GM10248 (cell line): ENCODE results near the gene MYH7.

ENCODE experiments used
- CTCF ChIA-PET: fragments of 300-600 bp; sonication (Branson Sonifier 250); formaldehyde crosslinking; extraction: SDS; loops from one replicate; lab custom pipeline; 2021; ENCODE audit warnings: antibody characterized with exemption; lab: Yijun Ruan, JAX
- POLR2A ChIA-PET: fragments of 350-650 bp; sonication (Branson Sonifier 250); formaldehyde crosslinking; extraction: SDS; loops from one replicate; lab custom pipeline; 2020; ENCODE audit warnings: antibody characterized with exemption; lab: Yijun Ruan, JAX
- DNase-seq: peaks from one replicate; pipeline ENCODE4 v3.0.0; 2012; ENCODE audit errors: extremely low spot score
- TF ChIP-seq, protein P1 (sequence below): IDR thresholded peaks from 2 replicates; pipeline ENCODE4 v1.5.1; 2012; ENCODE audit warnings: mild to moderate bottlenecking, low read depth; ENCODE audit errors: extremely low read depth, missing control alignments, control extremely low read depth

MYH7 gene

DNA sequence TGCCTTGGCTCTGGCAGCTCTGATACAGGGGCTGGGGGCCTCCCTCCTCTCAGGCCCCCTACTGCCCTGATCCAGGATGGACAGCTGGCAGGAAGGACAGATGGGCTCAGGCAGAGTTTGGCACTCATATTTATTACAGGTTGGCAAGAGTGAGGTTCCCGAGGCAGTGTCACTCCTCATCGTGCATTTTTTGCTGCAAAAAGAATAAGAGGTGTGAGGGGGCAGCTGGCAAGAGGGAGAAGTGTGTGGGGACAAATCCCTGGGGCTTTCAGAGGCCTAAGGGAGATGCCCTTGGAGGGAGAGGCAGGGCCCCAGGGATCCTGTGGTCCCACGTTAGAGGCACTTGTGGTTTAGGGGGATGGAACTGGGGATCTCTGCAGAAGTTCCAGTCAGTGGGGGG, 53.6 kb downstream of the MYH7 start:
- no peak for DNase-seq
- CTCF ChIA-PET = interaction anchor here (0.7 to 5.5 kb wide), 10 partner anchors 9 to 260 kb away, joined by 3 to 54 read pairs (median 6); partner anchors contain the start of gene IL25
- POLR2A ChIA-PET = no interaction called here
- TF ChIP-seq, protein P1, sequence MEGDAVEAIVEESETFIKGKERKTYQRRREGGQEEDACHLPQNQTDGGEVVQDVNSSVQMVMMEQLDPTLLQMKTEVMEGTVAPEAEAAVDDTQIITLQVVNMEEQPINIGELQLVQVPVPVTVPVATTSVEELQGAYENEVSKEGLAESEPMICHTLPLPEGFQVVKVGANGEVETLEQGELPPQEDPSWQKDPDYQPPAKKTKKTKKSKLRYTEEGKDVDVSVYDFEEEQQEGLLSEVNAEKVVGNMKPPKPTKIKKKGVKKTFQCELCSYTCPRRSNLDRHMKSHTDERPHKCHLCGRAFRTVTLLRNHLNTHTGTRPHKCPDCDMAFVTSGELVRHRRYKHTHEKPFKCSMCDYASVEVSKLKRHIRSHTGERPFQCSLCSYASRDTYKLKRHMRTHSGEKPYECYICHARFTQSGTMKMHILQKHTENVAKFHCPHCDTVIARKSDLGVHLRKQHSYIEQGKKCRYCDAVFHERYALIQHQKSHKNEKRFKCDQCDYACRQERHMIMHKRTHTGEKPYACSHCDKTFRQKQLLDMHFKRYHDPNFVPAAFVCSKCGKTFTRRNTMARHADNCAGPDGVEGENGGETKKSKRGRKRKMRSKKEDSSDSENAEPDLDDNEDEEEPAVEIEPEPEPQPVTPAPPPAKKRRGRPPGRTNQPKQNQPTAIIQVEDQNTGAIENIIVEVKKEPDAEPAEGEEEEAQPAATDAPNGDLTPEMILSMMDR = no peak

DNA sequence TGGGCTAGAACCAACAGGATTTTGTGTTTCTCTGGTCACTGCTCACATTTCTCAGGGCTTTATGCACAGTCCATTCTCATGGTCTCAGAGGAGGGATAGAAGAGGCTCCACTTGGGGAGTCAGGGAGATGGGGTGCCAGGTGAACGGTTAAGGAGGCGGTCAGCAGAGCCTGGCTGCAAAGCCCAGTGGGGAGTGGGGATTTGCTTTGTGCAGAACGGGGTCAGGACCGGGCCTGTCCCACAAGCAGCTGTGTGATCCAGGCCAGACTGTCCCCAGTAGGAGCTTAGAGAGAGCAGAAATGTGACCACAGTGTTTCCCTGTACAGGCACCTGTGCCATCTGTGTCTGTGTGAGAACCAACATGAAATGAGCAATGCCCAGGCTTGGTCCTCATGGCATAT, 54.5 kb downstream of the MYH7 start:
- CTCF ChIA-PET = interaction anchor here (0.9 to 5.5 kb wide), 28 partner anchors 7 to 312 kb away, joined by 3 to 54 read pairs (median 8); partner anchors contain the start of genes IL25 and PABPN1
- DNase-seq = no peak
- POLR2A ChIA-PET = no interaction called here
- TF ChIP-seq, protein P1 = no peak

DNA sequence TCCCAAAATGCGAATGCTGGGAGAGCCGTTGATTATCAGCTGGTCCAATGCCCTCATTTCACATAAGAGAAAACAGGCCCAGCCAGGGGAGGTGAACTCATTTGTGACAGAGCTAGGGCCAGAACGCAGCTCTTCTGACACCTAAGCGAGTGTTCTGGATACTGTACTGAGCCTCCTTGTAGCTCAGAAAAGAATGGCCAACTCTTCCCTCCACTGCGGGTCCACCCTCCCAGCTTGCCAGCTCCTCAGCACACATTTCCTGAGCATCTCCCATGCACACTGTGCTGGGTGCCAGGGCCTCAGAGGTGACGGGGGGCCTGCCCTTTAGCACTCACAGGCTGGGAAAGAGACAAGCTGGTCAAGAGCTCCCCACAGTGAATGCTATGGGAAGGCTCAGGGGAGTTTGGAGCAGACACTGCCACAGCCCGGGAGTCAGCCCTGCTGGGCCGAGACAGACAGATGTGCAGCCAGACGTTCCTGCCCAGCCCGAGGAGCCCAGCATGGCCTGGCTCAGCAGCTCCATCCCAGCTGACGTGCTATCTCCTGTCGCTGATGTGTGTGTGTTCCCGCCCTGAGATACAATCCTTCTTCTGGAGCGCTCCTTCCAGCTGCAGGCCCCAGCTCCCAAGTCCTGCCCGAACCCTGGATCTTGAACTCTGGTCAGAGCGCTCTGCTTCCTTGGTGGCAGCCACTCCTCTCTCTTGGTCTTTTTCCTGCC, 55.1 kb downstream of the MYH7 start:
- CTCF ChIA-PET = interaction anchor here (0.6 to 5.5 kb wide), 51 partner anchors 8 to 374 kb away, joined by 3 to 54 read pairs (median 5); partner anchors contain the start of genes DHRS2, IL25, PABPN1 and PPP1R3E
- TF ChIP-seq, protein P1 = no peak
- POLR2A ChIA-PET = no interaction called here

GRCh38 chr14:23379366-23380196, 55.9 kb downstream of the MYH7 start:
- peak; percentile 86 for DNase-seq
- TF ChIP-seq, protein P1 = peak; percentile 92
- POLR2A ChIA-PET = no interaction called here
- CTCF ChIA-PET = interaction anchor here (0.6 to 5.5 kb wide), 52 partner anchors 9 to 373 kb away, joined by 3 to 54 read pairs (median 5); partner anchors contain the start of genes CEBPE, DHRS2, IL25 and PABPN1

More for the DNA sequence above, 55.1 kb downstream of the MYH7 start:
- no peak for DNase-seq

- POLR2A ChIA-PET = no interaction called here
- CTCF ChIA-PET = interaction anchor here (0.6 to 5.5 kb wide), 18 partner anchors 9 to 372 kb away, joined by 3 to 54 read pairs (median 14); partner anchors contain the start of genes CEBPE, IL25, PABPN1 and SLC22A17
- DNase-seq = no peak
These were observed 56.7 kb downstream of the MYH7 start for GRCh38 chr14:23378612-23379220.

More at GRCh38 chr14:23378612-23379220, 56.7 kb downstream of the MYH7 start:
- TF ChIP-seq, protein P1 = no peak
